HCT116 (cell line): ENCODE results near the gene CHCHD3. TPM values are rescaled to one million over a fixed set of nuclear protein-coding genes. Genes with fewer than 3 reads are reported as not detected.

Experiments
- ATAC-seq: fragments of 200-7000 bp; cut with Tn5 transposase; 2 replicates; pipeline ENCODE4 v1.9.1; 2020; ENCODE audit warnings: mild to moderate bottlenecking, moderate library complexity
- BruUV-seq: library from RNA; stranded (reverse); fragments of 400-500 nt; replicated peaks from 2 replicates; lab custom pipeline; 2021; lab: Mats Ljungman, UMichigan
- CTCF ChIA-PET: fragments of 300-600 bp; sonication (Branson Sonifier 250); formaldehyde crosslinking; loops from one replicate; lab custom pipeline; 2021; ENCODE audit warnings: antibody characterized with exemption; lab: Charles Lee
- POLR2A ChIA-PET: fragments of 300-600, 350-600 bp; sonication (Branson Sonifier 250); formaldehyde crosslinking; loops from one replicate; lab custom pipeline; 2021; ENCODE audit warnings: antibody characterized with exemption; lab: Charles Lee
- RAD21 ChIA-PET, 2 experiments: fragments of 300-600 bp; sonication (Branson Sonifier 250); formaldehyde crosslinking; loops; one replicate each; lab custom pipeline; 2023; ENCODE audit warnings: low total read pairs in 2 of 2; ENCODE audit not compliant: uncharacterized antibody in 2 of 2, unreplicated experiment in 2 of 2, low non-redundant PET in 1 of 2; lab: Charles Lee
- DNase-seq: peaks from one replicate; pipeline ENCODE4 v3.0.0-alpha.2; 2010; ENCODE audit warnings: low read depth, low spot score
- H2AFZ ChIP-seq: fragments of 200-600 bp; shearing (Covaris generic), sonication (generic); 2 replicates; pipeline ENCODE4 v1.6.1; 2017; ENCODE audit warnings: low read depth, mixed run types, mixed read lengths, antibody characterized with exemption, low read length; ENCODE audit not compliant: poor library complexity, severe bottlenecking
- H3K27ac ChIP-seq: 2 replicates; pipeline ENCODE4 v1.5.1; 2012; ENCODE audit warnings: low read depth, low read length
- H3K27me3 ChIP-seq: fragments of 200-600 bp; sonication (generic); 2 replicates; pipeline ENCODE4 v1.6.1; 2016; ENCODE audit warnings: mixed run types, low read length, mixed read lengths; ENCODE audit not compliant: insufficient read depth
- H3K36me3 ChIP-seq, 2 experiments: fragments of 200-500 bp in 1 of 2; fragments of 200-600 bp in 1 of 2; sonication (Bioruptor generic) in 1 of 2; sonication (generic) in 1 of 2; 2 replicates each; pipeline versions ENCODE4 v1.5.1 to v1.6.1; 2014 to 2016; ENCODE audit warnings: low read length in 2 of 2, inconsistent platforms in 1 of 2, mixed read lengths in 1 of 2, mixed run types in 1 of 2; ENCODE audit not compliant: insufficient read depth in 2 of 2, control insufficient read depth in 1 of 2
- H3K4me1 ChIP-seq, 2 experiments: fragments of 200-600 bp in 1 of 2; sonication (generic) in 1 of 2; 2 replicates each; pipeline versions ENCODE4 v1.5.1 to v1.6.1; 2012 to 2017; ENCODE audit warnings: low read length in 2 of 2, inconsistent platforms in 1 of 2, mild to moderate bottlenecking in 1 of 2, mixed read lengths in 1 of 2, mixed run types in 1 of 2, moderate library complexity in 1 of 2; ENCODE audit not compliant: insufficient read depth in 2 of 2, control insufficient read depth in 1 of 2
- H3K4me2 ChIP-seq: fragments of 200-600 bp; sonication (generic); 2 replicates; pipeline ENCODE4 v1.6.1; 2017; ENCODE audit warnings: mixed run types, low read length, mixed read lengths
- H3K4me3 ChIP-seq, 2 experiments: fragments of 200-600 bp in 1 of 2; sonication (generic) in 1 of 2; replicated peaks in 1 of 2; 2 replicates each; pipeline ENCODE4 v1.5.1; 2011 to 2016; ENCODE audit warnings: low read length in 2 of 2, control low read depth in 1 of 2, low read depth in 1 of 2, mild to moderate bottlenecking in 1 of 2, mixed read lengths in 1 of 2, mixed run types in 1 of 2
- H3K79me2 ChIP-seq: fragments of 200-600 bp; sonication (generic); 2 replicates; pipeline ENCODE4 v1.6.1; 2017; ENCODE audit warnings: mild to moderate bottlenecking, mixed run types, low read length, moderate library complexity, mixed read lengths; ENCODE audit not compliant: insufficient read depth
- H3K9ac ChIP-seq: fragments of 200-600 bp; sonication (generic); 2 replicates; pipeline ENCODE4 v1.6.1; 2016; ENCODE audit warnings: low read length, mixed read lengths
- H3K9me2 ChIP-seq: fragments of 200-600 bp; sonication (generic), shearing (Covaris generic); 2 replicates; pipeline ENCODE4 v1.6.1; 2017; ENCODE audit warnings: mixed run types, mild to moderate bottlenecking, moderate library complexity; ENCODE audit not compliant: insufficient read depth
- H3K9me3 ChIP-seq, 2 experiments: fragments of 200-500 bp in 1 of 2; fragments of 200-600 bp in 1 of 2; sonication (Bioruptor generic) in 1 of 2; sonication (generic) in 1 of 2; 2 replicates each; pipeline ENCODE4 v1.6.1; 2014 to 2017; ENCODE audit warnings: low read length in 2 of 2, mixed read lengths in 2 of 2, inconsistent platforms in 1 of 2, low read depth in 1 of 2, mild to moderate bottlenecking in 1 of 2, mixed run types in 1 of 2, moderate library complexity in 1 of 2; ENCODE audit not compliant: control insufficient read depth in 1 of 2, insufficient read depth in 1 of 2
- H4K20me1 ChIP-seq: fragments of 200-600 bp; sonication (generic), shearing (Covaris generic); 2 replicates; pipeline ENCODE4 v1.6.1; 2017; ENCODE audit warnings: mixed run types, mild to moderate bottlenecking, moderate library complexity; ENCODE audit not compliant: insufficient read depth
- CBX3 ChIP-seq: IDR thresholded peaks from 2 replicates; pipeline ENCODE4 v1.6.1; 2012; ENCODE audit warnings: low read depth
- ELF1 ChIP-seq: IDR thresholded peaks from 2 replicates; pipeline ENCODE4 v1.6.1; 2012; ENCODE audit warnings: low read depth, borderline replicate concordance
- EZH2 ChIP-seq: fragments of 200-600 bp; sonication (generic); IDR thresholded peaks from 2 replicates; pipeline ENCODE4 v1.6.1; 2017; ENCODE audit warnings: antibody characterized with exemption, mixed run types
- EZH2phosphoT487 ChIP-seq: fragments of 200-600 bp; IDR thresholded peaks from 2 replicates; pipeline ENCODE4 v1.6.1; 2018; ENCODE audit warnings: antibody characterized with exemption, borderline replicate concordance
- FOSL1 ChIP-seq: IDR thresholded peaks from 2 replicates; pipeline ENCODE4 v1.6.1; 2012; ENCODE audit warnings: low read depth
- POLR2A ChIP-seq: IDR thresholded peaks from 2 replicates; pipeline ENCODE4 v1.7.0; 2011; ENCODE audit warnings: borderline replicate concordance; ENCODE audit not compliant: insufficient read depth, insufficient read length; ENCODE audit errors: extremely low read depth
- POLR2AphosphoS5 ChIP-seq: IDR thresholded peaks from 2 replicates; pipeline ENCODE4 v1.6.1; 2011; ENCODE audit warnings: mild to moderate bottlenecking, low read depth, low read length, moderate library complexity
- RAD21 ChIP-seq: IDR thresholded peaks from 2 replicates; pipeline ENCODE4 v1.6.1; 2012; ENCODE audit warnings: low read depth, mild to moderate bottlenecking
- SIN3A ChIP-seq: IDR thresholded peaks from 2 replicates; pipeline ENCODE4 v1.6.1; 2012; ENCODE audit warnings: low read depth
- SP1 ChIP-seq: IDR thresholded peaks from 2 replicates; pipeline ENCODE4 v1.6.1; 2012; ENCODE audit warnings: low read depth
- SRF ChIP-seq: IDR thresholded peaks from 2 replicates; pipeline ENCODE4 v1.6.1; 2012; ENCODE audit warnings: low read depth
- TCF7L2 ChIP-seq: IDR thresholded peaks from 2 replicates; pipeline ENCODE4 v1.7.0; 2011; ENCODE audit warnings: borderline replicate concordance, inconsistent platforms; ENCODE audit not compliant: insufficient read depth, insufficient read length; ENCODE audit errors: extremely low read depth
- YY1 ChIP-seq: IDR thresholded peaks from 2 replicates; pipeline ENCODE4 v1.6.1; 2011; ENCODE audit warnings: low read length, low read depth, moderate library complexity, mild to moderate bottlenecking; ENCODE audit not compliant: insufficient replicate concordance; ENCODE audit errors: extremely low read depth
- ZFX ChIP-seq: fragments of 450-650 bp; IDR thresholded peaks from 2 replicates; pipeline ENCODE4 v1.6.1; 2017
- ZNF274 ChIP-seq: fragments of 200-500 bp; sonication (Bioruptor generic); IDR thresholded peaks from 2 replicates; pipeline ENCODE4 v1.6.1; 2014; ENCODE audit warnings: mild to moderate bottlenecking, low read depth, low read length, inconsistent platforms
- intact Hi-C: fragments of 100-400 bp; cut with micrococcal nuclease; formaldehyde crosslinking; loops from 2 replicates; pipeline ENCODE4 v1.10.0; 2022
- total RNA-seq: library from RNA; stranded (reverse); gene quantifications from one replicate; pipeline ENCODE4 v1.2.1, GENCODE V29; 2021; ENCODE audit not compliant: unreplicated experiment
- TF ChIP-seq, protein P1 (sequence below): IDR thresholded peaks from 2 replicates; pipeline ENCODE4 v1.6.1; 2012; ENCODE audit warnings: low read depth
- TF ChIP-seq, protein P2 (sequence below): IDR thresholded peaks from 2 replicates; pipeline ENCODE4 v1.6.1; 2012
- TF ChIP-seq, protein P3 (sequence below): IDR thresholded peaks from 2 replicates; pipeline ENCODE4 v1.6.1; 2011; ENCODE audit warnings: mild to moderate bottlenecking, low read length, moderate library complexity; ENCODE audit not compliant: insufficient replicate concordance; ENCODE audit errors: extremely low read depth
- TF ChIP-seq, protein P4 (sequence below): IDR thresholded peaks from 2 replicates; pipeline ENCODE4 v1.6.1; 2012

The CHCHD3 gene
- total RNA-seq, 1 experiment from 2014 or later = 73.5 TPM

DNA sequence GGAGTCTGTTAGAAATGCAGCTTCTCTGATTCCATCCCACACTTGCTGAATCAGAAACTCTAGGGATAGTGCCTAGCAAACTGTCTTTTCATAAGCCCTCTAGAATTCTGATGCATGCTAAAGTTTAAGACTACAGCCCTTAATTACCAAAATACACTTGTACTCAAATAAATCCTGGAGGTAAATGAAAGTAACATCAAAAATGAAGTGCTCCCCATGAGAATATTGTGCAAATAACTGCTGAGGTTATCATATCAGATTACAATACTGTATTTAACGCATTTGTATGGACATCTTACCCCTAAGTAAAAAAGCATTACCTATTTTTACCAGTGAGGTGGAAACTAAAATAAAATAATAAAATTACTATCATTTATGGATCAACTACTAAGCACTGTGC, 104.7 kb downstream of the CHCHD3 start:
- Histone ChIP-seq H3K9ac (no peak overlapping the region), H3K4me2 (no peak overlapping the region), H3K27me3 (no peaks in the 10 kb centered on the region), H3K79me2 (peaks cover 45% of the 10 kb centered on the region), H4K20me1 (no peaks in the 10 kb centered on the region; the same call in 1 of the 2 replicates), H3K36me3 (0 out of 4 replicates have a peak, but pooled peaks cover 0 to 4% of the 10 kb centered on the region in 2 experiments), H3K9me2 (no peaks in the 10 kb centered on the region), H3K27ac (no peak overlapping the region), H3K9me3 (no peaks in the 10 kb centered on the region), H3K4me1 (no peaks in the 10 kb centered on the region), H3K4me3 (no peak overlapping the region), H2AFZ (no peak overlapping the region)
- ATAC-seq = no peak
- no peak for DNase-seq
- no peak for TF ChIP-seq SP1
- TF ChIP-seq, protein P1, sequence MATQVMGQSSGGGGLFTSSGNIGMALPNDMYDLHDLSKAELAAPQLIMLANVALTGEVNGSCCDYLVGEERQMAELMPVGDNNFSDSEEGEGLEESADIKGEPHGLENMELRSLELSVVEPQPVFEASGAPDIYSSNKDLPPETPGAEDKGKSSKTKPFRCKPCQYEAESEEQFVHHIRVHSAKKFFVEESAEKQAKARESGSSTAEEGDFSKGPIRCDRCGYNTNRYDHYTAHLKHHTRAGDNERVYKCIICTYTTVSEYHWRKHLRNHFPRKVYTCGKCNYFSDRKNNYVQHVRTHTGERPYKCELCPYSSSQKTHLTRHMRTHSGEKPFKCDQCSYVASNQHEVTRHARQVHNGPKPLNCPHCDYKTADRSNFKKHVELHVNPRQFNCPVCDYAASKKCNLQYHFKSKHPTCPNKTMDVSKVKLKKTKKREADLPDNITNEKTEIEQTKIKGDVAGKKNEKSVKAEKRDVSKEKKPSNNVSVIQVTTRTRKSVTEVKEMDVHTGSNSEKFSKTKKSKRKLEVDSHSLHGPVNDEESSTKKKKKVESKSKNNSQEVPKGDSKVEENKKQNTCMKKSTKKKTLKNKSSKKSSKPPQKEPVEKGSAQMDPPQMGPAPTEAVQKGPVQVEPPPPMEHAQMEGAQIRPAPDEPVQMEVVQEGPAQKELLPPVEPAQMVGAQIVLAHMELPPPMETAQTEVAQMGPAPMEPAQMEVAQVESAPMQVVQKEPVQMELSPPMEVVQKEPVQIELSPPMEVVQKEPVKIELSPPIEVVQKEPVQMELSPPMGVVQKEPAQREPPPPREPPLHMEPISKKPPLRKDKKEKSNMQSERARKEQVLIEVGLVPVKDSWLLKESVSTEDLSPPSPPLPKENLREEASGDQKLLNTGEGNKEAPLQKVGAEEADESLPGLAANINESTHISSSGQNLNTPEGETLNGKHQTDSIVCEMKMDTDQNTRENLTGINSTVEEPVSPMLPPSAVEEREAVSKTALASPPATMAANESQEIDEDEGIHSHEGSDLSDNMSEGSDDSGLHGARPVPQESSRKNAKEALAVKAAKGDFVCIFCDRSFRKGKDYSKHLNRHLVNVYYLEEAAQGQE = no peak
- no peak for TF ChIP-seq EZH2
- no peak for TF ChIP-seq YY1
- TF ChIP-seq RAD21 = no peak
- TF ChIP-seq, protein P2, sequence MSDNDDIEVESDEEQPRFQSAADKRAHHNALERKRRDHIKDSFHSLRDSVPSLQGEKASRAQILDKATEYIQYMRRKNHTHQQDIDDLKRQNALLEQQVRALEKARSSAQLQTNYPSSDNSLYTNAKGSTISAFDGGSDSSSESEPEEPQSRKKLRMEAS = no peak
- no peak for TF ChIP-seq SRF
- TF ChIP-seq SIN3A = no peak
- TF ChIP-seq ZFX = no peak
- no peak for TF ChIP-seq POLR2AphosphoS5
- no peak for TF ChIP-seq ZNF274
- TF ChIP-seq, protein P3, sequence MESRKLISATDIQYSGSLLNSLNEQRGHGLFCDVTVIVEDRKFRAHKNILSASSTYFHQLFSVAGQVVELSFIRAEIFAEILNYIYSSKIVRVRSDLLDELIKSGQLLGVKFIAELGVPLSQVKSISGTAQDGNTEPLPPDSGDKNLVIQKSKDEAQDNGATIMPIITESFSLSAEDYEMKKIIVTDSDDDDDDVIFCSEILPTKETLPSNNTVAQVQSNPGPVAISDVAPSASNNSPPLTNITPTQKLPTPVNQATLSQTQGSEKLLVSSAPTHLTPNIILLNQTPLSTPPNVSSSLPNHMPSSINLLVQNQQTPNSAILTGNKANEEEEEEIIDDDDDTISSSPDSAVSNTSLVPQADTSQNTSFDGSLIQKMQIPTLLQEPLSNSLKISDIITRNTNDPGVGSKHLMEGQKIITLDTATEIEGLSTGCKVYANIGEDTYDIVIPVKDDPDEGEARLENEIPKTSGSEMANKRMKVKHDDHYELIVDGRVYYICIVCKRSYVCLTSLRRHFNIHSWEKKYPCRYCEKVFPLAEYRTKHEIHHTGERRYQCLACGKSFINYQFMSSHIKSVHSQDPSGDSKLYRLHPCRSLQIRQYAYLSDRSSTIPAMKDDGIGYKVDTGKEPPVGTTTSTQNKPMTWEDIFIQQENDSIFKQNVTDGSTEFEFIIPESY = no peak
- TF ChIP-seq FOSL1 = no peak
- TF ChIP-seq POLR2A = no peak
- no peak for TF ChIP-seq CBX3
- no peak for TF ChIP-seq EZH2phosphoT487
- no peak for TF ChIP-seq TCF7L2
- TF ChIP-seq, protein P4, sequence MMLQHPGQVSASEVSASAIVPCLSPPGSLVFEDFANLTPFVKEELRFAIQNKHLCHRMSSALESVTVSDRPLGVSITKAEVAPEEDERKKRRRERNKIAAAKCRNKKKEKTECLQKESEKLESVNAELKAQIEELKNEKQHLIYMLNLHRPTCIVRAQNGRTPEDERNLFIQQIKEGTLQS = no peak
- TF ChIP-seq ELF1 = no peak
- intact Hi-C loops = no loop called here
- ChIA-PET RAD21 (no interaction called here), CTCF (no interaction called here), POLR2A (no interaction called here)
- no TSS peak for BruUV-seq
